Omental fat pad (tissue), 4 donors: ENCODE data around the gene BRD2. TPM values are rescaled to one million over a fixed set of nuclear protein-coding genes. Genes with fewer than 3 reads are reported as not detected.

Source experiments
- ATAC-seq: fragments of 150-250 bp; one replicate; pipeline ENCODE4 v1.9.1; 2016; ENCODE audit warnings: mild to moderate bottlenecking, moderate library complexity; ENCODE audit not compliant: low FRiP score
- DNase-seq: peaks from one replicate; pipeline ENCODE4 v3.0.0-alpha.2; 2019; ENCODE audit warnings: low spot score
- total RNA-seq, 4 donors: library from RNA; depleted of rRNA; stranded (reverse); fragments of >200 nt; gene quantifications; one replicate each; pipeline ENCODE4 v1.1.0, GENCODE V29; 2016
- TF ChIP-seq, protein P1 (sequence below), 3 donors: fragments of 450-650 bp; IDR thresholded peaks; one replicate each; pipeline ENCODE4 v1.5.1; 2016 to 2017; ENCODE audit warnings: antibody characterized with exemption in 3 of 3, mild to moderate bottlenecking in 3 of 3, moderate library complexity in 2 of 3

Gene BRD2
- total RNA-seq, 4 donors from 2014 or later = 133 to 257 (median 154) TPM

DNA sequence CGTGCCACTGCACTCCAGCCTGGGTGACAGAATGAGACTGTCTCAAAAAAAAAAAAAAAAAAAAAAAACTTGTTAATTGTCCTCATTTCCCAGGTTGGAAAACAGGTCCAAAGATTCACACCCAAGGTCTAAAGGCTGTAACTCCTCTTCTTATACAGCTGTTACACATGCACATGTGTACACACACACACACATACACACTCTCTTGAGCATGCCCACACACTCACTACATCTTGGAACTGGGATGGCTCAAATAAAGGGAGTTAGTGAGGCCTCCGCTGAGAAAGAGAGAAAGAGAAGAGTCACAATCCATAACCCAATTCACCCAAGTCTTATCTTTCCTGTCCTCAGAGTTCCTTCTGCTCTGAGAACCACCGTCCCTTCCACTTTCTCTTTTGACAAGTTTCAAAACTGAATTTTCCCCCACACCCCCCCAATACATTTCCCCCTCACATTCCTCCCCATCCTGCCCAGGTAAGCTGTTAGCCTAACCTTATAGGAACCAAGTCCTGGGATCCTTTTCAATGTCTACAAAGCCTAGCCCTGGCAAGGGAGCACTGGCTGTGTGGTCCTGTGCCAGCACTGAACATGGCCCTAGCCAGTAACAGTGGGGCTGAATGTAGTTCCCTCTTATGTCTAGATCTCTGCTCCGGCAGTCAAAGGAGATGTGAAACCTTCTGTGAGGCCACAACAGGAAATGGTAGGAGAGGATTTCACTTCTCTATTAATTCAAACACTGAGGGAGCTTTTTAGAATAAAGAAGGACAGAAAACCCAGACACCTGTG lies 24.3 kb upstream of the BRD2 start:
- ATAC-seq (no peak), DNase-seq (no peak)
- TF ChIP-seq, protein P1, sequence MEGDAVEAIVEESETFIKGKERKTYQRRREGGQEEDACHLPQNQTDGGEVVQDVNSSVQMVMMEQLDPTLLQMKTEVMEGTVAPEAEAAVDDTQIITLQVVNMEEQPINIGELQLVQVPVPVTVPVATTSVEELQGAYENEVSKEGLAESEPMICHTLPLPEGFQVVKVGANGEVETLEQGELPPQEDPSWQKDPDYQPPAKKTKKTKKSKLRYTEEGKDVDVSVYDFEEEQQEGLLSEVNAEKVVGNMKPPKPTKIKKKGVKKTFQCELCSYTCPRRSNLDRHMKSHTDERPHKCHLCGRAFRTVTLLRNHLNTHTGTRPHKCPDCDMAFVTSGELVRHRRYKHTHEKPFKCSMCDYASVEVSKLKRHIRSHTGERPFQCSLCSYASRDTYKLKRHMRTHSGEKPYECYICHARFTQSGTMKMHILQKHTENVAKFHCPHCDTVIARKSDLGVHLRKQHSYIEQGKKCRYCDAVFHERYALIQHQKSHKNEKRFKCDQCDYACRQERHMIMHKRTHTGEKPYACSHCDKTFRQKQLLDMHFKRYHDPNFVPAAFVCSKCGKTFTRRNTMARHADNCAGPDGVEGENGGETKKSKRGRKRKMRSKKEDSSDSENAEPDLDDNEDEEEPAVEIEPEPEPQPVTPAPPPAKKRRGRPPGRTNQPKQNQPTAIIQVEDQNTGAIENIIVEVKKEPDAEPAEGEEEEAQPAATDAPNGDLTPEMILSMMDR (IDR thresholded peaks at IDR 0.05) = no peak

DNA sequence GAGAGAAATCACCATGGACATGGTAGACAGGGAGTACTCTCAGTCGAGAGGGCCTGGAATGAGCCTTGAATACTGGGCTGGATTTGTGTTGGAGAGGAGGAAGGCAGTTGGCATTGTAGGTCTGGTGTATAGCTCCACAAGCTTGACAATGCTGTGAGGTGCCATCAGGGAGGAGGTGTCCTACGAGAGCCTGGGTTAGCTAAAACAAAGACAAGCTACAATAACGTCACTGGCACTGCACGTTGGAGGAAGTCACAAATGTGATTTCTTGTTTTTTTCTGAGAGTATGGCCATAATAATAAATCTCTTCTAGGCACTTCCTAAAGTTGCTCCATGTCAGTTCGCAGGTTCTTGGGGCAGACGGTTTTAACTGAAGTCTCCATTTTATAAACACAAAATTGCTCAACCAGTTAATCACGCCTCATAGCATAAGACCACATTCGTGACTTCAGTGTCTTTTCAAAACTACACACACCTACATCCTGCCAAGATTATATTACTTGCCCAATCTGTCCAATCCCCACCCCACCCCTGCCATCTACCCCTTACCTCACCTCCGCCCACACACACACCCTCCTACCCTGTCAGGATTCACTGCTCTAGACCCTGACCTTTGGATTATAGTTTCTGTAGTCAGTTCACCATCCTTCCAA lies 23.2 kb upstream of the BRD2 start:
- TF ChIP-seq, protein P1 (IDR thresholded peaks at IDR 0.05) = no peak
- DNase-seq = no peak
- no peak for ATAC-seq

DNA sequence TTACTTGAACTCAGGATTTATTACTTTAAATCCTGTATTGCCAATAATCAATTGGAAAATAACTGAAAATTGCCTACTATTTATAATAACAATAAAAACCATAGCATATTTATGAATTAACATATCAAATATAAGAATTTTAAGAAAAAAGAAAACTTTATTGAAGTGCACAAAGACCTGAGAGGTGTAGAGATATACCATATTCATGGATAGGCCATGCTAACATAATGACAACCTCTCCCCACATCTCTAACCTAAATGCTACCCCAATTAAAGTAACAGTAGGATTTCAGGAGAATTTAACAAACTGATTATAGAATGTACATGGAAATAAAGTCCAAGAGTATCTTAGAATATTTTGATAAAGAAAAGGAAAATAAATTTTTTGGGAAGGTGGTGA lies 22.4 kb upstream of the BRD2 start:
- DNase-seq (no peak), ATAC-seq (no peak)
- TF ChIP-seq, protein P1 (IDR thresholded peaks at IDR 0.05) = no peak

DNA sequence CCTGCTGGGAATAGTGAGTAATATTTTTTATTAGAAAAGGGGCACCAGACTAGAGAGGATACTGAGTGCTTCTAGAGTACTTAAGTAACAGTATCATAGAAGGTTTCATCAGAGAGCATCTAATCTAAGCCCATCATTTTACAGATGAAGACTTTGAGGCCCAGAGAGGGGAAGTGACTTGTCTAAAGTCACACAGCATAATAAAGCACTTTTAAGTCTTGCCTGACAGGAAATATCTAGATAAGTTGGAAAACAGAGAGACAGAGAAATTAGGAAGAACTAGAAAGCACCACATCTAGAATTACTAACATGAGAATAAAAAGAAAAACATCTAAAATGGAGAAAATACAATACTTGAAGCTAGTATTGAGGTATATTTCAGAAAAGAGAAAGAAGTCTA lies 21.5 kb upstream of the BRD2 start:
- DNase-seq (no peak), ATAC-seq (no peak)
- TF ChIP-seq, protein P1 (IDR thresholded peaks at IDR 0.05) = no peak

DNA sequence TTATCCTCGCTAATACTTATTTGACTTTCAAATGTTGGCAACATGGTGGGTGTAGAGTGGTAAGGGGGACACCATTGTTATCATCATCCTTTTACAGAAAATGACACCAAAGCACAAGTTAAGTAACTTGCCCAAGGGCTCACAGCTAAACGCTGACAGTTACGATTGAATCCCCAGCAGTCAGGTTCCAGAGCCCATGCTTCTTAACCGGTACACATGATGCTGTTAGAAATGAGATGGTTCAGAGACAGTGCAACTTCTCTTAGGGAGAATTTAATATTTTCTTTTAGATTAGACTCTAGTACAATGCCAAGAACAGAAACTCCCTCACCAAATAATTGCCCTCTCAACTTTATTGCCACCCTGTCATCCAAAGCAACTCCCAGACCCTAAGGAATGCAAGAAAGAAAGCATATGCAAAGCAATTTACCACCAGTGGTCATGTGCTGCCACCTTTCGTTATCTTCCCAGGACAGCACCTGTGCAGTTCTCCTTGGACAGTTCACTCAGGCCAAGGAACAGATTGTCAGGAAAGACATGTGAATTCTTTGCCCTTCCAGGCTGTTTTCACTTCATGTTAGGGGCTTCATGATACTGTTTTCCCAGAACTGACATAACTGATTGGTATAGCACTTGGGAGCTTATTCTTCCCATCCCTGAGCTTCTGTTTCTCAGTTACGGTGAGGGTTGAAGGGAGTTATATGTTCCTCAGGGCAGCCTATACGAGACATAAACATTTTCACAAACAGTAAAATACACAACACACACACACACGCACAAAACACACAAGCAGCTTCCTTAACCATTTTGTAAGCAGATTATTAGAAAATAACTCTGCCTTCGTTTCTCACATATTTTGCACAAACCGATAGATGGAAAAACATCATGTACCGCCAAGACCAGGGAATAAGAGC lies 20.6 kb upstream of the BRD2 start:
- ATAC-seq = no peak
- DNase-seq = no peak
- TF ChIP-seq, protein P1 (IDR thresholded peaks at IDR 0.05) = no peak

DNA sequence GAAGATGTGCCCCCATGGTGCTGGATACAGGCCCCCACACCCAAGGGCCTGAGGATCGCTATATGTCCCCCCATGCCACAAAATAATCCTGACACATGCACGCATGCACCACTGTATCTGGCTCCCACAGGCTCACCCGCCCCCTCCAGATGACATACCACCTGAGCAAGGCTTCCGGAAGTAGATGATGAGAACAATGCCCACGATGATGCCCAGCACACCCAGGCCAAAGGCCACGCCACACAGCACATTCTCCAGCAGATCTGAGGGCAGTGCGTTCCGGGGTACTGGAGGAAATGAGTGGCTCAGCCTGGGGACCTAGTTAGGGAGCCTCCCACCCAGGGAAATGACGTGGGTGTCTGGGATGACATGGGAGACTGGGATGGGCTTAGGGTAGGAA lies 19.3 kb upstream of the BRD2 start:
- no peak for ATAC-seq
- TF ChIP-seq, protein P1 (IDR thresholded peaks at IDR 0.05) = no peak

More for the DNA sequence above, 19.3 kb upstream of the BRD2 start:
- DNase-seq = no peak
